ENCODE data around the gene ZNF320.
"Not testable (repeated sequence)": the region's sequence is repeated elsewhere in the genome, so short reads cannot be mapped to it uniquely, and the experiment has no call there.

Gene ZNF320

GRCh38 chr19:52897138-52897935, at the start of gene ZNF320:
ZNF320 (minus strand) TSS chr19:52897635; CDS start chr19:52890255, 7,380 bp downstream.
- peak; percentile 71 to 87 for DNase-seq (ENCODE audit: low read depth in 2 of 2)

DNA sequence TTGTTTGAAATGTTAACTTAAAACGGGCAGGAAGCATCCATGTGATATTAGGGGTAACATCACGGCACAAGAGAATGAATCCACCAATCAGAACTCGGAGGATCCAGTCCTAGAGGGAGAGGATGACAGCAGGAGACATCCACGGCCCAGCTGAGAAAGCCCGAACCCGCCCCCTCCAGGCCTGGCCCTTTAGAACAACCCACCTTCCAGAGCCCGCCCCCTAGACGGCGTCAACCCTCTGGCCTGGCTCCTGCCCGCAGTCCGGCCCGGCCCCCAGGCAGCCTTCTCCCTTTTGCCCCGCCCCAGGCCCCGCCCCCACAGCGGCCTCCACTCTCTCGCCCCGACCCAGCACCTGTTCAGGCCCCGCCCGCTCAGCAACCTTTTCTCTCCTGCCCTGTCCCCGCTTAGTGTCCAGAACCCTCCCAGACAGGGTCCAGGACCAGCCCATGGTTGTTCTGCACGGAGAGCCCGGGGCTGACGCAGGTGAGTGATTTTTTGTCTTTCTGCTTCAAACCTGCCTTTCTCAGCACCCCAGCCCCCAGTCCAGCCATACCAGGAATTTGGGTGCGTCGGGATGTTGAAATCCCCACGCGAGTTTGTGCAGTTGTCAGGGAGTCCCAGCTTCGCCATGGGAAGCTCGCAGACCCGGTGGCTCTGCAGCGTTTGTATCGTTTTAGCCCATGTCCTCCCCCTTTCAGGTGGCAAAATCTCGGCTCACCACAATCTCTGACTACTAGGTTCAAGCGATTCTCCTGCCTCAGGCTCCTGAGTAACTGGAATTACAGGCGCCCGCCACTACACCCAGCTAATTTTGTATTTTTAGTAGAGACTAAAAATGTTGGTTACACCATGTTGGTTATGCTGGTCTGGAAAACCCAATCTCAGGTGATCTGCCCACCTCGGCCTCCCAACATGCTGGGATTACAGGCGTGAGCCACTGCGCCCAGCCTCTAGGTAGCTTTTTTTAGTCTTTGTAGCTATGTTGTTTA, 49.2 kb upstream of the ZNF320 start:
- DNase-seq (ENCODE audit: low read depth in 2 of 2), result no peak

DNA sequence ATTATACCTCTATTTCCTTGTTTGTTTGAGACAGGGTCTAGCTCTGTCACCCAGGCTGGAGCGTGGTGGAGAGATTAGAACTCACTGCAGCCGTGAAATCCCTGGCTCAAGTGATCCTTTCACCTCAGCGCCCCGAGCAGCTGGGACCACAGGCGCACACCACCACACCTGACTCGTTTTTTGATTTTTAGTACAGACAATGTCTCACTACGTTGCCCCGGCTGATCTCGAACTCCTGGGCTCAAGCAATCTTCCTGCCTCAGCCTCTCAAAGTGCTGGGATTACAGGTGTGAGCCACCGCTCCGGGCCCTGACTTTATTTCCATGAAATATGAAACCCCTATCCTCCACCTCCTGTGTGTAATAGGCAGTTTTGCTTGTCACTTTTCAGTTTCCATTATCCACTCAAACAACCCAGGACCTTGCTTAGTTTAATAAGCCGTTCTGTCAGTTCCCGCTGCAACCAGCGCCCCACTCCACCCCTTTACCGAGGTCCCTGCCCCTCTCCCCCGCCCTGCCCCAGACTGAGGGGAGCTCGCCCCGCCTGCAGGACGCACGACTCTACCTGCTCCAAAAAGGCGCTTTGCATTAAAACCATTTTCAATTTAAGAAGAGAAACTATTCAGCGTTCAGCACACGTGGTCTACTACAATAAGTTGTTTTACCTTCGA, 48.4 kb upstream of the ZNF320 start:
- DNase-seq (ENCODE audit: low read depth in 2 of 2), result no peak

GRCh38 chr19:52944703-52945493, 47.5 kb upstream of the ZNF320 start:
- DNase-seq (ENCODE audit: low read depth in 2 of 2), result not testable (repeated sequence)

DNA sequence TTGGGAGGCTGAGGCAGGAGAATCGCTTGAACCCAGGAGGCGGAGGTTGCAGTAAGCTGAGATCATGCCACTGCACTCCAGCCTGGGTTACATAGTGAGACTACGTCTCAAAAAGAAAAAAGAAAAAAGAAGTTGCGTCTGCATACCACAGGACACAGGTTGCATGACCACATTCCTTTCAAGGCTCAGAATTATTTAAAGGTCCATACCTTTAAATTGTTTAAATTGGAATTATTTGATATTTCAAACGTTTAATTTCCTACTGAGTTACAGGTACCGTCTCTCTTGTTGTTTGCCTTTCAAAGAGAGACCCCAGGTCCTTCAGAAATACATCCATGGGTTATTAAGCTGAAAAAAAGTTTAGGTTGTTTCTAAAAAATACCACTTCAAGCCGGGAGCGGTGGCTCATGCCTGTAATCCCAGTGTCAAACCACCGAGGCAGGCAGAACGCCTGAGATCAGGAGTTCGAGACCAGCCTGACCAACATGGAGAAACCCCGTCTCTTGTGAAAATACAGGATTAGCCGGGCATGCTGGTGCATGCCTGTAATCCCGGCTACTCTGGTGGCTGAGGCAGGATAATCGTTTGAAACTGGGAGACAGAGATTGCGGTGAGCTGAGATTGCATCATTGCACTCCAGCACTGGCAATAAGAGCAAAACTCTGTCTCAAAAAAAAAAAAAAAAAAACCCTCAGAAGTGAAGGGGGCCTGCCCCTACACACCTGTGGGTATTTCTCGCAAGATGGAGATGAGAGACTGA, 46.6 kb upstream of the ZNF320 start:
- no peak for DNase-seq (ENCODE audit: low read depth in 2 of 2)

DNA sequence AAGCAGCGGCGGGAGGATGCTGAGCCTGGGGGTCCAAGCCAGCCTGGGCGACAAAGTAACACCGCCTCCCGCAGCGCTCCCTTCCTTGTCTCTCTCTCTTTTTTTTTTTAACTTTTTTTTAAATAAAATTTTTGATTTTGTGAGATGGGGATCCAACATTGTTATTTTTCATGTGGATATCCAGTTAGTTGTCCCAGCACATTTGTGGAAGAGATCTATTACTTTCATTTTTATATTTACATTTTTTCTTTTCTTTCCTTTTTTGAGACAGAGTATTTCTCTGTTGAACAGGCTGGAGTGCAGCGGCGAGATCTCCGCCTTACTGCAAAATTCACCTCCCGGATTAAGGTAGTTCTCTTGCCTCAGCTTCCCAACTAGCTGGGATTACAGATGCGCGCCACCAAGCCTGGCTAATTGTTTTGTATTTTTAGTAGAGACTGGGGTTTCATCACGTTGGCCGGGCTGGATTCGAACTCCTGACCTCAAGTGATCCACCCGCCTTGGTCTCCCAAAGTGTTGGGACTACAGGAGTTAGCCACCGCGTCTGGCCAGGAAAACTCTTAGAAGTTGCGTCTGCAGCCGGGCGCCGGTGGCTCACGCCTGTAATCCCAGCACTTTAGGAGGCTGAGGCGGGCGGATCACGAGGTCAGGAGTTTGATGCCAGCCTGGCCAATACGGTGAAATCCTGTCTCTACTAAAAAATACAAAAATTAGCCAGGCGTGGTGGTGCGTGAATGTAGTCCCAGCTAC, 45.9 kb upstream of the ZNF320 start:
- no peak for DNase-seq (ENCODE audit: low read depth in 2 of 2)

DNA sequence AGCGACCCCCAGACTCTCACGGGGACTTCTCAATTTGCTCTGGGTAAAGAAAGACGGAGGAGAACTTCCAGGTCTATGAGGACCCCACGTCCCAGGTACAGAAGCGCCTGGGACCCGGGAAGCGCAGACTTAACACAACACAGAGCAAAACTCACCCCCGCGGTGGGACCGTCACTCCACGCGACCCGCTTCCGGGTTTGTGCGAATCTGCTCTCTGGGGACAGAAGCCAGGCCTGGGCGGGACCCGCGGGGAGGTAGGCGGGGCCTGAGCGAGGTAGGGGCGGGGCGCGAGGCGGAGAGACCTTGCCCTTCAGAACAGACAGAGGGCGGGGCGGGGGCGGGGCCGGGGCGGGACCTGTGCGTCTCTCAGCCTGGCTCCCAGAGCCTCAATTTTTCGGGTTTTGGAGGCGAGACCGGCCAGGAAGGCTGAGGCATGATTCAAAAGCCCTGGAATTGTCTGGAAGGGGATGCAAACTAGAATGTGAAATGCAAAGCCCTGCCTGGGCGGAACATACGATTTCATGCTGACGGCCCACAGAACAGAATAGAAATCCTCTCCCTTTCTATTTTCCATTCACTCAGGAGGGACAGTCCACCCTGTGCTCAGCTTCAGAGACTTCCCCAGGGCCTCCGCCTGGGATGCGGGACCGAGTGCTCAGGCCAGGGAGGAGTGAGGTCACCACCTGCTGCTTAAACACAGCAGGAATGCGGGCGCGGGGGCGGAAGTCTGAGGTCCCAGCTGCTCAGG, 45.1 kb upstream of the ZNF320 start:
- DNase-seq (ENCODE audit: low read depth in 2 of 2), result peak; percentile 92 to 93

DNA sequence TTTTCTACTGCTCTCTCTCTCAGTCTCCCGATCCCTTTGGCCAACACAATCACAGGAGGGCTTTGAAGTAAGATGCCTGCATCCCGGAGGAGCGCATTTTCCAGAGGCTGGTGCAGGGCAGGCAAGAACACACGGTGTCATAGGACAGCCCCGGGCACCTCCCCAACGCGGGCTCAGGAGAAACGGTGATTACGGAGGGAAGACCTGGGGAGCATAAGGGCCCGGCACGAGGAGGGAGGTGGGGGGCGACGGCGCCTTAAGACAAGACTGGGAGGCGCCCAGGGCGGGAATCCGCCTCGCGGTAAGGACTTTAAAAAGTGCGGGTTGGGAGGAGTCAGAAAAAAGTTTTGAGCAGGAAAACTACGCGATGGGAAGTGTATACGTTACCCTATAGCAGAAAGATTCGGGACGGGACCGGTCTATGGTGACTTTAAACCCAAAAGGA, 44.5 kb upstream of the ZNF320 start:
- no peak for DNase-seq (ENCODE audit: low read depth in 2 of 2)

GRCh38 chr19:52941523-52941922, 44.1 kb upstream of the ZNF320 start:
- not testable (repeated sequence) for DNase-seq (ENCODE audit: low read depth in 2 of 2)

GRCh38 chr19:52940905-52941304, 43.5 kb upstream of the ZNF320 start:
- DNase-seq (ENCODE audit: low read depth in 2 of 2), result not testable (repeated sequence)

DNA sequence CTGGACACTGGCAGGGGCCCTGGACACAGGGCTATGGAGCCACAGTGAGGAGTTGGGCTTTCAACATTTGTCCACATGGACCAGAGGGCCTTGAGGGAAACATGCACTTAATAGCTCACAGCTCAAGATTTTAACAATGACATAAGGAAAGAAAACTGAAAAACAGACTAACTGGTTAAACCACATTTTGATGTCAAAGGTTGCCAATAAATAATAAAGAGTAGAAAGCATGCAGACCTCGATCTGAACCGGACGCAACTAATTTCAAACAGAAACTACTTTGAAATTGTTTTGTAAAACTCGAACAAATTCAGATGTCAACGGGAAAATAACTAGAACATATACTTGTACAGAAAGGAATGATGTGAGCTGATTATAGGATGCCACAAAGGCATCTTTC, 41.3 kb upstream of the ZNF320 start:
- DNase-seq (ENCODE audit: low read depth in 2 of 2), result no peak

DNA sequence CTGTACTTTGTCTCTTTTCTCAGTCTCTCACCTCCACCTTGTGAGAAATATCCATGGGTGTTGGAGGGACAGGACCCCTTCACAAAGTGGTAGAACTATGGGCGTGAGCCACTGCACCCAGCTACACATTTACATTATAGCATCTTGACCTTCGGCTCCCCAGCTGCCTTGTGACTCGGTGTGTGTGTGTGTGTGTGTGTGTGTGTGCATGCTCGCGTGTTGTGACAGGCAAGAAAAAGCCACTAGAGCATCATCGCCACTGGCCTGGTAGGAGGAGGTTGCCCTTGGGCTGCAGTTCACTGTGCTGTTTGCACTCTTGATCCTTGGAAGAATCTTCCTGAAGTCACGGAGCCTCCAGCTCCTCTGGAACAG, 39.5 kb upstream of the ZNF320 start:
- DNase-seq (ENCODE audit: low read depth in 2 of 2), result no peak

DNA sequence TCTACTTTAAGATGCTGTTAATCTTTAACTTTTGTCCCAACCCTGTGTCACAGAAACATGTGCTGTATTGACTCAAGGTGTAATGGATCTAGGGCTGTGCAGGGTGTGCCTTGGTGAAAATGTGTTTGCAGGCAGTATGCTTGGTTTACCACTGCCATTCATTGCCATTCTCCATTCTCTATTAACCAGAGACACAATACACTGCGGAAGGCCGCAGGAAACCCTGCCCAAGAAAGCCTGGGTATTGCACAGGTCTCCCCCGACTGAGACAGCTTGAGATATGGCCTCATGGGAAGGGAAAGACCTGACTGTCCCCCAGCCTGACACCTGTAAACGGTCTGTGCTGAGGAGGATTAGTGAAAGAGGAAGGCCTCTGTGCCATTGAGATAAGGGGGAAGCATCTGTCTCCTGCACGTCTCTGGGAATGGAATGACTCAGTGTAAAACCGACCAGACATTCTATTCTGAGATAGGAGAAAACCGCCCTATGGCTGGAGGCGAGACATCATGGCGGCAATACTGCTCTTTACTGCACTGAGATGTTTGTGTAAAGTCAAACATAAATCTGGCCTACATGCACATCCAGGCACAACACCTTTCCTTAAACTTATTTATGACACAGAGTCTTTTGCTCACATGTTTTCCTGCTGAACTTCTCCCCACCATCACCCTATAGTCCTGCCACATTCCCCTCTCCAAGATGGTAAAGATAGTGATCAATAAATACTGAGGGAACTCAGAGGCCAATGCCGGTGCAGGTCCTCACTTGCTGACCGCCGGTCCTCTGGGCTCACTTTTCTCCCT, 38.9 kb upstream of the ZNF320 start:
- no peak for DNase-seq (ENCODE audit: low read depth in 2 of 2)

GRCh38 chr19:52935434-52935833, 38.0 kb upstream of the ZNF320 start:
- DNase-seq (ENCODE audit: low read depth in 2 of 2), result no peak

DNA sequence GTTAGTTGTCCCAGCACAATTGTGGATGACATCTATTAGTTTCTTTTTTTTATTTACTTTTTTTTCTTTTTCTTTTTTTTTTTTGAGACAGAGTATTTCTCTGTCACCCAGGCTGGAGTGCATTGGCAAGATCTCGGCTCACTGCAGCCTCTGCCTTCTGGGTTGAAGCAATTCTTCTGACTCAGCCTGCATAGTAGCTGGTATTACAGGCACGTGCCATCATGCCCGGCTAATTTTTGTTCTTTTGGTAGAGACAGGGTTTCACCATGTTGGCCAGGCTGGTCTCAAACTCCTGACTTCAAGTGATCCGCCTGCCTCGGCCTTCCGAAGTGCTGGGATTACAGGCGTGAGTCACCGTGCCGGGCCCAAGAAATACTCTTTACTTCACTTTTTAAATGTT, 27.2 kb upstream of the ZNF320 start:
- not testable (repeated sequence) for DNase-seq (ENCODE audit: low read depth in 2 of 2)

DNA sequence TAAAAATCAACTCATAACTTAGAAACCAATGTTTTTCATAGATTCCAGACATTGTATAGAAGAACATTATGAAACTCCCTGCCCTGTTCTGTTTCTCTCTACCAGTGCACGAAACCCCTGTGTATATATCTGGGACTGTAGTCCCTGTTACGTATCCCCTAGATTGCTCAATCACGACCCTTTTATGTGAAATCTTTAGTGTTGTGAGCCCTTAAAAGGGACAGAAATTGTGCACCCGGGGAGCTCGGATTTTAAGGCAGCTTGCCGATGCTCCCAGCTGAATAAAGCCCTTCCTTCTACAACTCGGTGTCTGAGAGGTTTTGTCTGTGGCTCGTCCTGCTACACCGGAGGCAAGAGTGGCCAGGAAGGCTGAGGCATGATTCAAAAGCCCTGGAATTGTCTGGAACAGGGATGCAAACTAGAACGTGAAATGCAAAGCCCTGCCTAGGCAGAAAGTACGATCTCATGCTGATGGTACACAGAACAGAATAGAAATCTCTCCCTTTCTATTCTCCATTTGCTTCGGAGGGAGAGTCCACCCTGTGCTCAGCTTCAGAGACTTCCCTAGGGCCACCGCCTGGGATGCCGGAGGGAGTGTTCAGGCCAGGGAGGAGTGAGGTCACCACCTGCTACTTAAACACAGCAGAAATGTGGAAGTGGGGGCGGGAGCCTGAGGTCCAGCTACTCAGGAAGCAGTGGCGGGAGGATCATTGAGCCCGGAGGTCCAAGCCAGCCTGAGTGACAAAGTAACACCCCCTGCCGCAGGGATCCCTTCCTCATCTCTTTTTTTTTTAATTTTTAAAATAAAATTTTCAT, 26.6 kb upstream of the ZNF320 start:
- no peak for DNase-seq (ENCODE audit: low read depth in 2 of 2)
